GM19193 (cell line): ENCODE data around the gene PTTG1IP.

Experiments
- POLR2A ChIP-seq: IDR thresholded peaks from 4 replicates; pipeline ENCODE4 v1.6.1; 2011; ENCODE audit not compliant: insufficient read depth, insufficient read length; ENCODE audit errors: extremely low read depth

PTTG1IP gene, protein sequence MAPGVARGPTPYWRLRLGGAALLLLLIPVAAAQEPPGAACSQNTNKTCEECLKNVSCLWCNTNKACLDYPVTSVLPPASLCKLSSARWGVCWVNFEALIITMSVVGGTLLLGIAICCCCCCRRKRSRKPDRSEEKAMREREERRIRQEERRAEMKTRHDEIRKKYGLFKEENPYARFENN

DNA sequence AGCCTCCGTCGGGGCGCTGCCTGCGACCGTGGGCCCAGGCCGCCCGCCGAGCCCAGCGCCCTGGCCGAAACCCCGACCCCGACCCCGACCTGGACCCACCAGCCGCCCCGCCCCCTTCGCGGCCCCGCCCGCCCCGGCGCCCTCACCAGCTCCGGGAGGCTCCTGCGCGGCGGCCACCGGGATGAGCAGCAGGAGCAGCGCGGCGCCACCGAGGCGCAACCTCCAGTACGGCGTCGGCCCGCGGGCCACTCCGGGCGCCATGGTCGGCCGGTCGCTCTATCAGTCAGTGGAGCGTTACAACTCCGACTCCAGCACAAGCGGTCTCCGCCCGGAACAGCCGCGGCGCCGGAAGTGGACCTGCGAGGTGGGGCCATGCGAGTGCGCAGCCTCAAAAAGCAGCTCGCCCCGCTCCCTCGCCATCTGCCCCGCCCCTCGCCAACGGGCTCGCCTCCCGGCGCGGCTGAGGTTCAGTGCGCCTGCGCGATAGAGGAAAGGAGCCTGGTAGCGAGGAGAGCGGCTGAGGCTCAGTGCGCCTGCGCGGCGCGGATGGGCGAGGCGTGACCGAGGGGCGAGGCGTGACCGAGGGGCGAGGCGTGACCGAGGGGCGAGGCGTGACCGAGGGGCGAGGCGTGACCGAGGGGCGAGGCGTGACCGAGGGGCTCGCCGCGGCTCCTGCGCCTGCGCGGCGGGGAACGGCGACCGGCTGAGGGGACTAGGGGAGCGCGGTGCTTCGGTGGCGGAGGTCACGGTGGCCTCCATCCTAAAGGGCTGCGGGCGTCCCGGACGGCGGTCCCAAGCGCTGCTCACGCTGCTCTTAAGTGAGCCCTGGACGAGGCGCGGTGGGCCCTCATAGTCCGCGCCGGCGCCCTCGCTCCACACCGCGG is at the start of gene PTTG1IP:
Gene PTTG1IP (minus strand): TSS at position 335 of the 884 bp plus-strand sequence. CDS start 74 bp downstream, at position 261.
- peak; percentile 72 for TF ChIP-seq POLR2A

DNA sequence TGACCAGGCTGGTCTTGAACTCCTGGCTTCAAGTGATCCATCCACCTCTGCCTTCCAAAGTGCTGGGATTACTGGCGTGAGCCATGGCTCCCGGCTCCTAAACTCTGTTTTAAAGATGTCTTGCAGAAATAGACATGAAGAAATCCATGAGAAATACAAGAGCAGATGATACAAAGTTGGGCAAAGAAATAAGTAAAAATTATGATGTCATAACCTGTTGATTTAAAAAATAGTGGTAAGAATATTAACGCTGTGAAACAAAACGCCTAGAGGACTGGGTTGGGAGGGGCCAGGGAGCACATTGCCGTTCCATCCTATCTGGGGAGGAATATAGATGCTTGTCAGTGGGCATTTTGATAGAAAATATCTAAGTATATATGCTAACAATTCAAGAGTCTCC is 48.4 kb upstream of the PTTG1IP start:
- TF ChIP-seq POLR2A = no peak

GRCh38 chr21:44920694-44921604 is 47.5 kb upstream of the PTTG1IP start, which contains the start of gene ITGB2:
Gene ITGB2 (minus strand): TSS chr21:44920899. CDS start chr21:44910782, 10,117 bp downstream.
- TF ChIP-seq POLR2A = peak; percentile 53

- TF ChIP-seq POLR2A = no peak
Observed at GRCh38 chr21:44919913-44920693, 46.6 kb upstream of the PTTG1IP start.

GRCh38 chr21:44919111-44919912 is 45.8 kb upstream of the PTTG1IP start:
- no peak for TF ChIP-seq POLR2A

- TF ChIP-seq POLR2A = no peak
Observed at GRCh38 chr21:44918581-44919033, 45.1 kb upstream of the PTTG1IP start.

- TF ChIP-seq POLR2A = no peak
Observed at GRCh38 chr21:44918107-44918470, 44.6 kb upstream of the PTTG1IP start.

GRCh38 chr21:44917446-44918106 is 44.1 kb upstream of the PTTG1IP start:
- no peak for TF ChIP-seq POLR2A

- no peak for TF ChIP-seq POLR2A
Observed at GRCh38 chr21:44916965-44917364, 43.5 kb upstream of the PTTG1IP start.

DNA sequence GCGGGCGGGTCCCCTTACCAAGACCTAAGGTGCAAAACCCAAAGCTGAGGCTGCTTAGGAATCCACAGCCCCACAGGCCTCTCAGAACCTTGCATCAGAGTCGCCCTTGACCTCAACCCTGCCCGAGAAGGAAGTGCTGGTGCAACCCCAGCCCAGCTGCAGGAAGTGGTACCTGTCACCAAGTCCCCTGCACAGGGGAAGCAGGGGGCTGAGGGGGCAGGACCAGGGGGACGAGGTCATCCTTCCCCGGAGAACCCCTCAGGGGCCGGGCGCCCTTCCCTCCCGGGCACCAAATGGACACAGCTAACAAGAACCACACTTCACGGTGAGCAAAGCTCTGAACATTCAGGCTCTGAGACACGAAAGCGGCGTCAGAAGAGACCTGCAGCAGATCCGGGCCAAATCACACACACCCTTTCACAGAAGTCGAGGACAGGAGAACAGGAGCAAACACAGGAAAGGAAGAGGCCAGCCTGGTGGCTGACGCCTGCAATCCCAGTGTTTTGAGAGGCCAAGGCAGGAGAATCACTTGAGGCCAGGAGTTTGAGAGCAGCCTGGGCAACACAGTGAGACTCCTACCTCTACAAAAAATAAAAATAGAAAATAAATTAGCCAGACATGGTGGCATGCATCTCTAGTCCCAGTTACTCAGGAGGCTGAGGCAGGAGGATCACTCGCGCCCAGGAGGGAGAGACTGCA is 40.8 kb upstream of the PTTG1IP start:
- TF ChIP-seq POLR2A = no peak

DNA sequence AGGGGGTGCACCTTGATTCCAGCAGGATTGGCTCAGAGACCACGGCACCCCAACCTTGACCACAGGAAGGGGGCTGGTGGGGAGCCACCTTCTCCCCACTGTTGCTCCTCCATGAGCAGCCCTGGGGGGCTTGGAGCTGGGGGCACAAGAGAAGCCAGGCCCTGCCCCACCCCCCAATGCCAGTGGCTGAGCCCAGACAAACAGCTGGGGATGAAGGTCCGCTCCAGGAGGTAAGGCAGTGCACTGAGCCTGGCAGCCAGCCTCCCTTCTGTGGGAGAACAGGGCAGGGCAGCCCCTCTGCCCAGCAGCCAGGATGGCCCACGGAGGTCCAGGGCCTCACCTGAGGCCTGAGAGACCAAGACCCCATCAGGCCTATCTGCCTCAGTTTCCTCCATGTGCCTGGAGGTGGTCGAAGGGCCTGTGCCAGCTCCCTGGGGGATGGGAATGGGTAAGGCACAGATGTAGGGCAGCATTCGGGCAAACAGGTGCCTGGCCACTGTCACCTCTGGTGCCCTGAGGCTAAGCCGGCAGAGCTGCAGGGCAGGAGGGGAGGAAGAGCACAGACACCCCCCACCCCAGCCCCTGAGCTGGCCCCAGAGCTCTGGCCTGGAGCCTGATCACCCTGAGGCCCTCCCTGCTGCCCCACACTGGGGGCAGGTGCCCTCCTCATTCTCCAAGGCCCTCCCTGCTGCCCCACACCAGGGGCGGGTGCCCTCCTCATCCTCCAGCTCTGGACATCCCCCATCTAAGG is 40.1 kb upstream of the PTTG1IP start:
- TF ChIP-seq POLR2A = no peak

GRCh38 chr21:44912158-44912473 is 38.6 kb upstream of the PTTG1IP start:
- TF ChIP-seq POLR2A = no peak

DNA sequence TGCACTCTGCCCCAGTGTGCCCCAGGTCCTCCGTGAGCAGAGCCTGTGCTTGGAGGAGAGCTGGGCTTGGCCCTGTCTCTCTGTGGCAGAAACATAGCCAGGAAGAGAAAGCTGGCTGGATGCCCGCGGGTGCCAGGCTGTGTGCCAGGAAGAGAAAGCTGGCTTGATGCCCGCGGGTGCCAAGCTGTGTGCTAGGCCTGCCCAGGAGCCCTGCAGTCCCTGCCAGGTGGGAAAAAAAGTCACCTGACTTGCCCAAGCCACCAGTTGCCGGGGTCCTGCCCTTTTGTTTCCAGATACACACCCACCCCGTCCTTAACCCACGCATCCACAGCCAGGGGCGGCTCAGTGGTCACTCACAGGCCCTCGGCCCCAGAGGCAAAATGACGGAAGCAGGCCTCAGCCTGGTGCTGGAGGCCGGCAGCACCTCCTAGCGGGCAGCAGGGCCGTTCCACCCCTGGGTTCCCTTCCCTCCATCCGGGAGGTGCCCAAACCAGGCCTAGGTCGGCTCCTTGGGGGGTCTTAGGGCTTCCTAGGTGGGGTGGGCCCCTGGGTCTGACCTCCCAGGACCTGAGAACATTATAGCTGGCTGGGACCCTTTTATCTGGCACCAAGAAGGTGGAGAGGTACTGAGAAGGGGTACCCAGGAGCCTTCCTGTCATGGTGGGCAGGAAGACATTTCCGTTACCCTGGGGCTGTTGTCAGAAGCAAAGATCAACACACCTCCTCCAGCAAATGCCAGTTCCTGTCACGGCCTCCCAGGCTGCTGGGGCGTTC is 38.1 kb upstream of the PTTG1IP start:
- TF ChIP-seq POLR2A = no peak
